Heart right ventricle (tissue), 16 donors: ENCODE data around the gene INSYN2A. TPM values are rescaled to one million over a fixed set of nuclear protein-coding genes. Genes with fewer than 3 reads are reported as not detected.

Source experiments
- ATAC-seq, 8 donors: fragments of 200-7000 bp; cut with Tn5 transposase; one replicate each; pipeline ENCODE4 v1.9.1; 2020; ENCODE audit warnings: mild to moderate bottlenecking in 8 of 8, moderate library complexity in 8 of 8, moderate number of reproducible peaks in 1 of 8
- DNase-seq, 2 donors: peaks; one replicate each; pipeline ENCODE4 v3.0.0-alpha.2; 2020
- H3K27ac ChIP-seq, 10 donors: fragments of 200-600 bp; sonication (generic) in 2 of 10; one replicate each; pipeline versions ENCODE4 v1.5.0 to v1.8.0; 2020 to 2022; ENCODE audit warnings: mild to moderate bottlenecking in 3 of 10
- H3K27me3 ChIP-seq, 7 donors: fragments of 200-600 bp; one replicate each; pipeline ENCODE4 v1.8.0; 2021 to 2022; ENCODE audit warnings: mild to moderate bottlenecking in 2 of 7
- H3K36me3 ChIP-seq, 9 donors: fragments of 200-600 bp; sonication (generic) in 1 of 9; one replicate each; pipeline versions ENCODE4 v1.5.0 to v1.8.0; 2020 to 2022; ENCODE audit warnings: mild to moderate bottlenecking in 2 of 9
- H3K4me1 ChIP-seq, 9 donors: fragments of 200-600 bp; sonication (generic) in 1 of 9; one replicate each; pipeline versions ENCODE4 v1.5.0 to v1.8.0; 2020 to 2022; ENCODE audit warnings: mild to moderate bottlenecking in 4 of 9
- H3K4me3 ChIP-seq, 10 donors: fragments of 200-600 bp; sonication (generic) in 2 of 10; one replicate each; pipeline versions ENCODE4 v1.5.0 to v1.8.0; 2020 to 2022; ENCODE audit warnings: mild to moderate bottlenecking in 7 of 10, moderate library complexity in 2 of 10
- H3K9me3 ChIP-seq, 11 donors: fragments of 200-600 bp in 10 of 11; sonication (generic) in 2 of 11; one replicate each; pipeline versions ENCODE4 v1.5.0 to v1.8.0; 2013 to 2022; ENCODE audit warnings: mild to moderate bottlenecking in 2 of 11, control low read depth in 1 of 11, moderate library complexity in 1 of 11
- WGBS, 2 donors: extraction: QIAGEN DNeasy Blood & Tissue Kit; methylation state at CpG; one replicate each; pipeline ENCODE4 v1.1.7; 2013; ENCODE audit warnings: inconsistent platforms in 1 of 2; 5-methylcytosine and 5-hydroxymethylcytosine counted together
- intact Hi-C, 10 donors: fragments of 100-400 bp; cut with DNase I; formaldehyde crosslinking; loops; one replicate each; pipeline versions ENCODE4 v1.11.1 to v1.14.2; 2022
- polyA plus RNA-seq, 2 donors: library from polyadenylated mRNA; stranded (reverse); fragments of 200-250 nt; gene quantifications; one replicate each; pipeline ENCODE4 v1.2.3, GENCODE V29; 2013
- total RNA-seq, 10 donors: library from RNA; stranded (reverse); fragmentation: NEBNext Ultra II Directional in 3 of 10; extraction: Animal tissue kit (Norgen Biotek cat#: 25700) in 3 of 10; gene quantifications; one replicate each; pipeline versions ENCODE4 v1.2.1 to v1.2.4, GENCODE V29; 2021 to 2023
- TF ChIP-seq, protein P1 (sequence below), 9 donors: fragments of 200-600 bp; sonication (generic) in 2 of 9; IDR thresholded peaks; one replicate each; pipeline versions ENCODE4 v1.5.0 to v1.8.0; 2021 to 2022; ENCODE audit warnings: antibody characterized with exemption in 9 of 9, mild to moderate bottlenecking in 5 of 9, moderate library complexity in 1 of 9
- donor health status: Arrhythmogenic right ventricular cardiomyopathy.
- donor health status: ischemic (EF 13 %, LVEDD 7.1; RV severe dilation, severe dysfunction).
- donor health status: healthy with polysubstance abuse.
- donor health status: DM: no; HTN: yes; CAD: no.
- donor health status: DM: no; HTN: no; CAD: no.
- donor health status: ischemic (EF 25% LVEDD 6.9; RV normal size, moderate dysfunction).
- donor health status: ischemic (EF 25% LVEDD 5.7; RV mildly dilated, moderate dysfunction).
- donor health status: healthy.
- donor health status: DM: yes; HTN: yes; CAD: no.
- donor health status: Ischemic cardiomyopathy.
- donor health status: ischemic (EF 35%, LVEDD 5.7; RV mildly dilated, moderate dysfunction).
- donor health status: nonischemic (EF 11% LVEDD 7.7; RV severe dilation, severe dysfunction).
- donor health status: DM: yes; HTN: yes; CAD: no.
- donor health status: PGD.
- donor health status: ischemic (EF 29% LVEDD 5.4; RV normal size, mild dysfunction).
- donor health status: nonischemic (EF 23%, LVEDD 6.1; RV moderate dilation, normal function).

Gene INSYN2A
- total and polyA plus RNA-seq, 12 donors, result 0.01 to 0.19 (median 0.15) TPM; not detected in 6

DNA sequence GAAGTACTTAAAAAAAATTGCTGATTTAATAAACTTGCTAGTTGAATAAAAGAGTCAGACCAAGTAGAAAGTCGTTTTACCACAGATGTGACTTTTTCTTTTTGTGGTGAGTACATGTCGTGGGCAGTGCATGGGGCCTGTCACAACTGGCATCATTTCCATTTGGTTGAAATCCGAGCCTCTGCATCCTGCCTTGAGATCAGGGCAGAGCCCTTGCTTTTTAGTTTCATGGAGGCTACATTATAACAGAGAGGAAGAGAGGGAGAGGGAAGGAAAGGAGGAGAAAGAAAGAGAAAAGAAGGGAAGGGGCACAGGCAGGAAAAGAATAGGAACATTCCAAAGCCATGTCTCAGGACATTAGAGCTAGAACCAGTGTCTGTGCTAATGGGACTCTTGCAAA lies 20.4 kb upstream of the INSYN2A start:
- peaks cover 0 to 9% (median 0%) of the 10 kb centered on the region in 9 donors for H3K4me1 ChIP-seq
- TF ChIP-seq, protein P1, sequence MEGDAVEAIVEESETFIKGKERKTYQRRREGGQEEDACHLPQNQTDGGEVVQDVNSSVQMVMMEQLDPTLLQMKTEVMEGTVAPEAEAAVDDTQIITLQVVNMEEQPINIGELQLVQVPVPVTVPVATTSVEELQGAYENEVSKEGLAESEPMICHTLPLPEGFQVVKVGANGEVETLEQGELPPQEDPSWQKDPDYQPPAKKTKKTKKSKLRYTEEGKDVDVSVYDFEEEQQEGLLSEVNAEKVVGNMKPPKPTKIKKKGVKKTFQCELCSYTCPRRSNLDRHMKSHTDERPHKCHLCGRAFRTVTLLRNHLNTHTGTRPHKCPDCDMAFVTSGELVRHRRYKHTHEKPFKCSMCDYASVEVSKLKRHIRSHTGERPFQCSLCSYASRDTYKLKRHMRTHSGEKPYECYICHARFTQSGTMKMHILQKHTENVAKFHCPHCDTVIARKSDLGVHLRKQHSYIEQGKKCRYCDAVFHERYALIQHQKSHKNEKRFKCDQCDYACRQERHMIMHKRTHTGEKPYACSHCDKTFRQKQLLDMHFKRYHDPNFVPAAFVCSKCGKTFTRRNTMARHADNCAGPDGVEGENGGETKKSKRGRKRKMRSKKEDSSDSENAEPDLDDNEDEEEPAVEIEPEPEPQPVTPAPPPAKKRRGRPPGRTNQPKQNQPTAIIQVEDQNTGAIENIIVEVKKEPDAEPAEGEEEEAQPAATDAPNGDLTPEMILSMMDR (IDR thresholded peaks at IDR 0.05), result no peak
- no peaks in the 10 kb centered on the region for H3K27me3 ChIP-seq
- peaks cover 0 to 7% (median 0%) of the 10 kb centered on the region in 11 donors for H3K9me3 ChIP-seq
- no peak overlapping the region for H3K27ac ChIP-seq
- intact Hi-C loops, result no loop called here
- no peak overlapping the region for H3K4me3 ChIP-seq
- DNase-seq (no peak), ATAC-seq (no peak)
- H3K36me3 ChIP-seq, result no peaks in the 10 kb centered on the region
- 60 to 69% methylated on average over 3 of the region's 3 CpGs for WGBS, 2 donors

- H3K36me3 ChIP-seq, result no peaks in the 10 kb centered on the region
- WGBS, 2 donors, result 91 to 95% methylated on average over 5 of the region's 5 CpGs
- peaks cover 0 to 7% (median 0%) of the 10 kb centered on the region in 11 donors for H3K9me3 ChIP-seq
- H3K27ac ChIP-seq, result no peak overlapping the region
- no peak overlapping the region for H3K4me3 ChIP-seq
- intact Hi-C loops, result no loop called here
- peaks cover 0 to 9% (median 0%) of the 10 kb centered on the region in 9 donors for H3K4me1 ChIP-seq
- ATAC-seq (no peak), DNase-seq (no peak)
- H3K27me3 ChIP-seq, result no peaks in the 10 kb centered on the region
- TF ChIP-seq, protein P1 (IDR thresholded peaks at IDR 0.05), result no peak
These were observed 19.9 kb upstream of the INSYN2A start for GRCh38 chr10:127216274-127216673.

GRCh38 chr10:127215866-127216265 lies 19.5 kb upstream of the INSYN2A start:
- H3K27ac ChIP-seq, result no peak overlapping the region
- intact Hi-C loops, result no loop called here
- H3K36me3 ChIP-seq, result no peaks in the 10 kb centered on the region
- peaks cover 0 to 7% (median 0%) of the 10 kb centered on the region in 11 donors for H3K9me3 ChIP-seq
- H3K4me1 ChIP-seq, result peaks cover 0 to 9% (median 0%) of the 10 kb centered on the region in 9 donors
- TF ChIP-seq, protein P1 (IDR thresholded peaks at IDR 0.05), result no peak
- DNase-seq, result no peak
- H3K27me3 ChIP-seq, result no peaks in the 10 kb centered on the region
- WGBS, 2 donors, result 81 to 82% methylated on average over 4 of the region's 4 CpGs
- ATAC-seq, result no peak
- no peak overlapping the region for H3K4me3 ChIP-seq

GRCh38 chr10:127210936-127211466 lies 14.6 kb upstream of the INSYN2A start:
- no peak overlapping the region for H3K27ac ChIP-seq
- DNase-seq (no peak), ATAC-seq (no peak)
- TF ChIP-seq, protein P1 (IDR thresholded peaks at IDR 0.05), result no peak
- H3K4me3 ChIP-seq, result no peak overlapping the region
- 83 to 85% methylated on average over 7 of the region's 7 CpGs for WGBS, 2 donors
- H3K27me3 ChIP-seq, result no peaks in the 10 kb centered on the region
- H3K9me3 ChIP-seq, result no peaks in the 10 kb centered on the region
- H3K36me3 ChIP-seq, result no peaks in the 10 kb centered on the region
- intact Hi-C loops, result no loop called here
- peaks cover 0 to 9% (median 0%) of the 10 kb centered on the region in 9 donors for H3K4me1 ChIP-seq
